Mesothelial cell of epicardium (in vitro differentiated cells): ENCODE results near the gene KIF4A. TPM values are rescaled to one million over a fixed set of nuclear protein-coding genes. Genes with fewer than 3 reads are reported as not detected.
A peak's percentile ranks its signal among the peaks of the same experiment; 100 is the strongest.
"Not testable (repeated sequence)": the region's sequence is repeated elsewhere in the genome, so short reads cannot be mapped to it uniquely, and the experiment has no call there.

Experiments used
- DNase-seq, 2 experiments: peaks; one replicate each; pipeline ENCODE4 v3.0.0; 2021; ENCODE audit warnings: low spot score in 2 of 2; ENCODE audit not compliant: unreplicated experiment in 2 of 2
- H3K27ac Mint-ChIP-seq: 2 replicates; pipeline ENCODE4 v1.8.0; 2021; ENCODE audit warnings: mixed read lengths
- H3K27me3 Mint-ChIP-seq: 2 replicates; pipeline ENCODE4 v1.8.0; 2021; ENCODE audit warnings: low read depth, mixed read lengths
- H3K36me3 Mint-ChIP-seq: 2 replicates; pipeline ENCODE4 v1.8.0; 2021; ENCODE audit warnings: mixed read lengths
- H3K4me1 Mint-ChIP-seq: 2 replicates; pipeline ENCODE4 v1.8.0; 2021; ENCODE audit warnings: mixed read lengths
- H3K4me3 Mint-ChIP-seq: 2 replicates; pipeline ENCODE4 v1.8.0; 2021; ENCODE audit warnings: mild to moderate bottlenecking, moderate library complexity, mixed read lengths
- H3K9me3 Mint-ChIP-seq: 2 replicates; pipeline ENCODE4 v1.8.0; 2021; ENCODE audit warnings: mixed read lengths
- CTCF ChIP-seq: fragments of 200-600 bp; sonication (generic); IDR thresholded peaks from one replicate; pipeline ENCODE4 v1.5.0; 2021; ENCODE audit warnings: antibody characterized with exemption; ENCODE audit not compliant: unreplicated experiment
- total RNA-seq: library from RNA; stranded (reverse); gene quantifications from 3 replicates; pipeline ENCODE4 v1.2.1, GENCODE V29; 2021

Gene KIF4A
- total RNA-seq, 1 donor from 2014 or later = 12.2 TPM

DNA sequence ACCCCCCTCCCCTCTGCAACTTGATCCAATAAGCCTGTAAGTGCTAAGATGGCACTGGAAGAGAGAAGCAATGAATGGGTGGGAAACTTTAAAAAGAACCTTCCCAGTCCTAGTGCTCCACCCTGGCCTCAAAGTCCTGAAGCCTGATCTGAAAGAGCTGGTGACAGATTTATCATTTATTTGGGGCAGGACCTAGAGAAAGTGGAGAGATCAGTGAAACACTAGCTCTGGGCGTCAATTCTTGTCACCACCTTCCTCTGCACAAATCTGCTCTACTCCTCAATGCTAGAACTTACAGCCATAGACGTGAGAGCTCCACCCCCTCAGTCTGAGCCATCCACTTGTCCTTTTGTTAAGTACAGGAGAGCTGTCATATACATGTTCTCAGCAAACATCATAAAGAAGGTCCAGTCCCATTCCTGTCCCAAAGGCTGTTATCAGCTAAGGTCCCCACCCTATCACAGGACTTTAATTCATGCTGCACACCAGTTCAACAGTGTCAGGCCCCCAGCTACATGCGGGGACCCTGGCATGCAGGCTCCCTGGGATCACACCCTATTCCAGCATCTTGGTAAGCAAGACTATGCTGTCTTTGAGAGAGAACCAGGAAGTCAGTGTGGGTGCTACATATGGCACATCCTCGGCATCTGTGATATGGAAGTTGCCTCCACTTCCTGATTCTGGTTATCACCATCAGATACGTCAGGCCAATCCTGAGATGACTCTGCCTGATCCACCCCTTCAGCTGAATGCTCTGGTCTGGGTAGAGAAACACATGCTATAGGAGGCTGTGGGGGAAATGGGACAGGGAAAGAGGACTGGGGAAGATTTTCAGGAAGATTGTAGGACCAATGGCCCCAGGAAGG is 32.2 kb upstream of the KIF4A start:
- Mint-ChIP-seq H3K4me3 (no peak overlapping the region), H3K36me3 (no peaks in the 10 kb centered on the region), H3K27me3 (no peaks in the 10 kb centered on the region), H3K27ac (no peak overlapping the region), H3K4me1 (no peaks in the 10 kb centered on the region), H3K9me3 (peaks cover 31% of the 10 kb centered on the region)
- no peak for DNase-seq
- TF ChIP-seq CTCF = no peak

- Mint-ChIP-seq H3K4me1 (no peaks in the 10 kb centered on the region), H3K9me3 (peaks cover 17% of the 10 kb centered on the region), H3K4me3 (no peak within 1 kb of the TSS), H3K27me3 (no peaks in the 10 kb centered on the region), H3K27ac (no peak within 1 kb of the TSS), H3K36me3 (no peaks in the 10 kb centered on the region)
- TF ChIP-seq CTCF = no peak
- DNase-seq = no peak
These were observed 29.8 kb upstream of the KIF4A start, which contains the start of gene P2RY4 for GRCh38 chrX:70260104-70260503. TSS of gene P2RY4 (minus strand) at chrX:70260204. CDS start at chrX:70259624, 580 bp downstream.

DNA sequence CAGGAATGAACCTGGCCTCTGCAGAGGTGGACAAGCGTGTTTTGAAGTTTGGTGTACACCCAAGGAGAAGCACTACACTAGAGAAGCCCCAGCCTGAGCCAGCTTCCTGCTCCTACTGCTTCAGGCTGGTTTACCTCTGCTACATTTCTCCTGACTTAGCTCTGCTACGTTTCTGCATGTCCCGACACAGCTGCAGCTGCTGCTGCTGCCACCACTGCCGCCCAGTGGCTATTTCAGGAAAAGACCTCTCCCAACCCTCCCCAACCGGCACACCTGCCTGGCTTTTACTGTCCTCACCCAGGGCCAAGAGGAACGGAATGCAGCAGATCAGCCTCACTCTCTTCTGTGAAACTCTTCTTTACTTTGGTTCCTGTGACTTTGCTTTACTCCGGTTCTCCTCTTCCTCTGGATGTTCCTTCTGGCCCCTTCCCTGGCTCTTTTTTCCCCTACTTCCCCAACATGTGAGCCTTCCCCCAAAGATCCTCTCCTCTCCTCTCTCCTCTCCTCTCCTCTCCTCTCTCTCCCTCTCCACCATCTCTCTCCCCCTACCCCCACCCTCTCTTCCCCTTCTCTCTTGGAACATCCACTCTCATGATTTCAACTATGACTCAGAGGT is 26.8 kb upstream of the KIF4A start:
- H3K27ac Mint-ChIP-seq = no peak overlapping the region
- no peaks in the 10 kb centered on the region for H3K4me1 Mint-ChIP-seq
- H3K27me3 Mint-ChIP-seq = no peaks in the 10 kb centered on the region
- no peak overlapping the region for H3K4me3 Mint-ChIP-seq
- DNase-seq = peak in 1 of 2 experiments; percentile 55
- H3K9me3 Mint-ChIP-seq = peaks cover 21% of the 10 kb centered on the region
- no peaks in the 10 kb centered on the region for H3K36me3 Mint-ChIP-seq
- TF ChIP-seq CTCF = no peak

DNA sequence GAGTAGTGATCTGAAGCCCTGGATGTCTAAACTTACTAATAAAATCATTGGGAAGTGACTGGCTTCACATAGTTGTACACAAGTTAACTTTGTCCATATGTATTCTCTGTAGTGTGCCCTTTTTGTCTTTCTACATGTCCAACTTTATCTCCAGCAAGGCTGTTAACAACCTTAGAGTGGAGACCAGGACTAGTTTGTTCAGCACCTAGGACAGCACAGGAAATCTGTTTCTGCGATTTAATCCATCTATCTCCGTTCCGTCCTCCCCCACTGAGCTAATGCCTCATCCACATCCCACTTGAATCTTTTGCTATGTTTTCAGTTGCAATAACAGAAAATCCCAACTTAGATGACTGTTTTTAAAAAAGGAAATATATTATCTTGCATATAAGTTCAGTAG is 25.1 kb upstream of the KIF4A start:
- DNase-seq = no peak
- Mint-ChIP-seq H3K27me3 (no peaks in the 10 kb centered on the region), H3K4me1 (no peaks in the 10 kb centered on the region)

DNA sequence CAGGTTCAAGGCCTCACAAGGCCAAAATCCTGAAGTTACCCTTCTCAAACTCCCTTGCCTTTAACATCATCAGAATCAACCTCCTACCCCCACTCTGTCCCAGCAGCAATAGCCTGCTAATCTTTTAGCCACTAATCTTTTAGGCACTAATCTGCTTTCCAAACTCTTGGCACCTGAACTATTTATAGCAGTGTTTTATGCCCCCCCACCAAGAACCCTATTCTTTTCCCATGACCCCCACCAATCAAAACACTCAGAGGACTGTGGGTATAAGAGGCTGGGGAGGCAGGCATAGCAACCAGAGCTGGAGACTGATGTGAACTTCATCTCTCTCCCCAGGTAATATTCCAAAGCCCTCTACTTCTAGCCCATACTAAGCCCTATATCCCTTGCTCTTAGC is 21.9 kb upstream of the KIF4A start, which contains the start of gene ARR3:
TSS of gene ARR3 (plus strand) at position 301 of the 400 bp plus-strand sequence. CDS start 1,052 bp downstream, outside the sequence.
- H3K27ac Mint-ChIP-seq = no peak within 1 kb of the TSS
- no peak for TF ChIP-seq CTCF
- H3K9me3 Mint-ChIP-seq = peaks cover 38% of the 10 kb centered on the region
- DNase-seq = no peak
- H3K36me3 Mint-ChIP-seq = no peaks in the 10 kb centered on the region
- no peaks in the 10 kb centered on the region for H3K4me1 Mint-ChIP-seq
- no peaks in the 10 kb centered on the region for H3K27me3 Mint-ChIP-seq
- H3K4me3 Mint-ChIP-seq = no peak within 1 kb of the TSS

More for the DNA sequence above, 25.1 kb upstream of the KIF4A start:
- Mint-ChIP-seq H3K4me3 (no peak overlapping the region), H3K9me3 (peaks cover 37% of the 10 kb centered on the region), H3K27ac (no peak overlapping the region), H3K36me3 (no peaks in the 10 kb centered on the region)
- TF ChIP-seq CTCF = no peak

DNA sequence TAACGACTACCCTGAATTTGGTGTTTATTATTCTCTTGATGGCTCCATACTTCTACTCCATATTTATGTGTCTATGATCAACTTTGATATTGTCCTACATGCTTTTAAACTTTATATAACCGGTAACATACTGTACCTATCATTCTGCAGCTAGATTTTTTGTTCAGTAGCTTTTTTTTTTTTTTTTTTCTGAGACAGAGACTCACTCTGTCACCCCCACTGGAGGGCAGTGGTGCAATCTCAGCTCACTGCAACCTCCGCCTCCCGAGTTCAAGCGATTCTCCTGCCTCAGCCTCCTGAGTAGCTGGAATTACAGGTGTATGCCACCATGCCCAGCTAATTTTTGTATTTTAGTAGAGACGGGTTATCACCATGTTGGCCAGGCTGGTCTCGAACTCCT is 15.9 kb upstream of the KIF4A start:
- not testable (repeated sequence) for DNase-seq, H3K4me1 Mint-ChIP-seq, H3K27ac Mint-ChIP-seq, H3K4me3 Mint-ChIP-seq, H3K36me3 Mint-ChIP-seq, H3K27me3 Mint-ChIP-seq
- peaks cover 24% of the 10 kb centered on the region for H3K9me3 Mint-ChIP-seq
